ENCODE results near the gene DYNC1H1.

DNA sequence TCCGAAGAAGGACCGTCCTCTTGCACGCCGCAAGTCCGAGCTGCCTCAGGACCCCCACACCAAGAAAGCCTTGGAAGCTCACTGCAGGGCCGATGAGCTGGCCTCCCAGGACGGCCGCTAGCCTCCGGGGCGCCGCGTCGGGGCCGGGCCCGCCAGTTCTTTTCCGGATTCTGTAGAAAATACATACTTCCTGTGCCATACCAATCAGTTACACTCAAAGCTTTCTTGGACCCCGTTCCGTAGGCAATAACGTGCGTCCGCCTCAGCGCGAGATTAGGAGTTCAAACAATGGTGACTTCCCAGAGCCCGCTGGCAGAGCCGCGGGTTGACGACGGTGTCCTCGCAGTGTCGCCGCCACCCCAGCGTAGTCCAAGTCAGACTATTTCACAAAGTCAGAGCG is 39.2 kb upstream of the DYNC1H1 start:
- TF ChIP-seq GATA3 (IDR thresholded peaks at IDR 0.05; ENCODE audit: low read depth, low read length) (no peak), GATA2 (IDR thresholded peaks at IDR 0.05; ENCODE audit: low read depth, low read length) (no peak)

All from SH-SY5Y (cell line).